Measurements from ENCODE around the gene SAMD7.
A peak's percentile ranks its signal among the peaks of the same experiment; 100 is the strongest.

Gene SAMD7

DNA sequence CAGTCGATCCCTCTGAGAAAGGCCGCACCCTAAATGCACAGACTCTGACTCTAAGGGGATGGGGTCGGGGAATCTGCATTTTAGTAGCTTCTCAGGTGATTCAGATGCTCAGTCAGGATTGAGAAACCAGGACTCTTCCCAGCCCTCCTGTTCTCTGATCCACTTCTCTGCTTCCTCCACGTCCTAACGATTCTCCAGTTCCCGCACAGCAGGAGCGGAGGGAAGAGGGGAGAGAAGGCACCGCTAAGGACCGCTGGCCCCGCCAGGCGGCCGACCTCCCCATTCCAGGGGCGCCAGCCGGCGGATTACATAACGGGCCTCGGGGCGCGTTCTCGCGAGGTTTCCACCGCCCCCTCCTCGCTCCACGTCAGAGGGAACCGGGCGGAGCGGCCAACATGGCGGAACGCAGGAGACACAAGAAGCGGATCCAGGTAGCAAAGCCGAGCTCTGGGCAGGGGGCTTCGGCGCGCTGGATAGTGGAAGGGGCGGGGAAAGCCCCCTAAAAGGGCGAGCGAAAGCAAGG lies 55.1 kb downstream of the SAMD7 start, which contains the start of gene SEC62:
TSS of gene SEC62 (plus strand) at position 380 of the 523 bp plus-strand sequence. CDS start at position 396, 16 bp downstream.
- peak; percentile 70 for DNase-seq (ENCODE audit: low spot score)

DNA sequence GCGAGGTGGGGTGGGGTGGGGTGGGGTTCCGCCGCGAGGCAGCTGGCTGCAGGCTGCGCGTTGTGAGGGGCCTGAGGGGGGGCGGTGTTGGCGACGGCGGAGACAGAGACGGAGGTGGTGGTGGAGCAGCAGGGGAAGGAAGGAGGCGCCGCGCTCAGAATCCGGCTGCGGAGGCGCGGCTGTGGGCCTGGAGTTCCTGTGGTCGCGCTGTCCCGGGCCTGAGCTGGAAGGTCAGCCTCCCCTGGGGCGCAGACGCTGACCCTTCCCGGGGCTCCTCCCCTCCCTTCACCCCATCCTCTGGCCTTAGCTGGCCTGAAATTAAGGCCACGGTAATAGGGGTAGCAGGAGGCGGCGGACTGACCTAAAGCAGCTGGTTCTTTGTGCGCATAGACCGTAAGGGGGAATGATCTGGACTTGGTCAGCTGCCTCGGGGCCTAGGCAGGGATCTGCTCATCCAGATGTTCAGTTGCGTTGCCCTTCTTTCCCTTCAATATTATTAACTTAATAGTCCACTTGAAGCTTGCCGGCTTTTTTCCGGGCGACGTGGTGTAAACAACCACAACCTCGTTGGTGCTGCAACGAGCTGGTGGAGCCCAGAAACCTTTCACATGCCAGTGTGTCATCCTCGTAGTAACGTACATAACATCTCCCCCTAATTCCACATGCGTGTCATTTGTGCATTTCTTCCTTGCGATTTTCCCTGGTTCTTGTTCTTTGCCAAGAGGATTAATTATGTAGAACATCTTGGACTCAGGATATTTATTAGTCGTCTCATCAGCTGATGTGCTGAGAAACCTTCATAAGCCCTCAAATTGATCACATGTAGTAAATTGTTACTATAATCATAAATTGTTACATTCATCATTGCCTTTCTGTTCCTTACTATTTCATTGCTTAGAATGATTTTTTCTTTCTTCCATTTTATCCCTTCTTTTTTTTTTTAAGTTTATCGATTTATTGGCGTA lies 55.9 kb downstream of the SAMD7 start:
- DNase-seq (ENCODE audit: low spot score): peak; percentile 23

DNA sequence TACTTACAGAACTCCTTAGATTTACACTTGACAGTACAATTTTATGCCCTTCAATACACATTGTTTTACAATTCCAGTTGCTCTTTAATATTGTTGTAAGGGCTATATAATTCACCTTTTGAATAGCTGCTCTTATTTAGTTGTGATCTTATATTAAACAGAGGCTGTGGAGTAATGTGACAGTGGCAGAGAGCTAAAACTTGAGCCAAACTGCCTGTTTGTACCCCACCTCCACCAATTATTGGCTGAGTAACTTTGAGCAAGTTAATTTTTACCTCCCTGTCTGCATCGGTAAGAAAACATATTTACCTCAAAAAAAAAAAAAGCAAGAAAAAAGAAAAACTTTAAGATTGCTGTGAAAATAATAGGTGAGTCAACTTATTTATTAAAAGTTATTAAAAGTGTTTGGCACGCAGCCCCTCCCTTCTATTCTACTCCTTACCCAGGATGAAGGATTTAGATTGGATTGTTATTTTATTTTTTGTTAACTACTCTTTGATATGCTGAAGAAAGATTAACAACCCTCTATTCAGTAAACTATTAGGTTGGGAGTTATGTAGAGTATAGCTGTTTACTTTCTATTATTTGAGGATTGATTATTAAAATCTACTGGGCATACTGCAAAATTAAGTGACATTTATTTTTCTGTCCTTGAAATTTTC lies 57.0 kb downstream of the SAMD7 start:
- no peak for DNase-seq (ENCODE audit: low spot score)

DNA sequence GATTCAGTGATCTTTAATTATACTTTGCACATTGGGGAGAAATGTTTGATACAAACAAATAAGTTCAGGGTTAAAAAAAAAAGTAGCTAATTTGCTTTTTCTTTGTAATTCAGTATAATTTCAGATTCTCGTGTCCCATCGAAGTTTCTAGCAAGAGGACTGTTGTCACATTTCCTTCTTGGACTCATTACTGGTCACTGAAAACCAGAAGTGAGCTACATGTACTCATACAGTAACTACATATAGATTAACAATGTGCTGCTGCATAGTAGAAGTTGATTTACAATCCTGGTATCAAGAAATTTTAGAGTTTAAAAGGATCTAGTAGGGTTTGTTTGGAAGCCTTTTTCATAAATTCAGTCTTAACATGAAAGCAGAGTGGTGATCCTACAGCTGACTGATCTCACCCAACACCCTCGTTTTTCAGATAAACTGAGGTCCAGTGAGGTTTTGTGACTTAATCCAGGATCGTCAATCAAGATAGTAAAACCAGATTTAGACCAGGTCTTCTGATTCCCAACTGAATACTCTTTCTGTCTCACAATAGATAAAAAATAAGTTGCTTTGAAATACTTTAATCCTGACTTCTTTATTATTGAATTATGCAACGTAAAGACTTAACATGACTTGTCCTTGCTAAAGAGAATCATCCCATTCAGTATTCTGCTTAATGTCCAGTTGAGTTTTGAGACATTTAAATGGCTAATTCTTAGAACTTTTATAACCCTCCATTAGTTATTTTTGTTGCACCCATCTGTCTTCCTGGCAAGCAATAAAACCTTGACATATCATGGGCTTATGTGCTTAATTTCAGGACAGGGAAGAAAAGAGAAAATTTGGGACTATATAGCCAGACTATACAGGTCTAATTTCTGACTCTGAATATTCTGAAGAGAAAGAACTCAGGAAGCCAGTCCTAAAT lies 58.1 kb downstream of the SAMD7 start:
- DNase-seq (ENCODE audit: low spot score): no peak

DNA sequence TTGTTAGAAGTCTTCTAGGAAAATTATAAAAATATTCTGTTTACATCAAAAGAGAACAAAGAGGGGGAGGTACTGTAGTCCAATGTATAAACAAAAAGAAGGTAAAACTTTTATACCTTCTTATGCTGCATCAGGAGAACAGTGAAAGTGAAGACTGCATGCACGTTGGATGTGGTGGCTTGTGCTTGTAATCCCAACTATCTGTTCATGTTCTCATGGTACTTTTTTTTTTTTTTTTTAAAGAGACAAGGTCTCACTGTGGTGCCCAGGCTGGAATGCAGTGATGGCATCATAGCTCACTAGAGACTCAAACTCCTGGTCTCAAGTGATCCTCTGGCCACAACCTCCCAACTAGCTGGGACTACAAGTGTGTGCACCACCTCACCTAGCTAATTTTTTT lies 59.5 kb downstream of the SAMD7 start:
- no peak for DNase-seq (ENCODE audit: low spot score)

DNA sequence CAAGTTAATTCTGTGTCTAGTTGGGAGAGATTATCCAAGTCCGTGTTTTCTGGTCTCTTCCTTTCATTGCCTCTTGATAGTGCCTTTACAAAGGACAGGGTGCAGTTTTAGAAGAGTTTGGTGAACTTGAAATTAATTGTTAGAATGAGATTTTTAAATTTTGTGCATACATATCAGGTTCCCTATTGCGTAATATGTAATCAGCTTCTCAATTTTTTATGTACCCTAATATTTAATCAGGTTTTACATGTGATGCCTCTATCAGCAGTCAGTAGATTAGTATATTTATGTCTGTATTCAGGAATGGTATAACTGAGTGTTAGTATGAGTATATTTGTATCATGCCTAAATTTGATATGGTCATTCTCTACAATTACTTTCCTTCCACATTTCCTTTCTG lies 60.1 kb downstream of the SAMD7 start:
- no peak for DNase-seq (ENCODE audit: low spot score)

DNA sequence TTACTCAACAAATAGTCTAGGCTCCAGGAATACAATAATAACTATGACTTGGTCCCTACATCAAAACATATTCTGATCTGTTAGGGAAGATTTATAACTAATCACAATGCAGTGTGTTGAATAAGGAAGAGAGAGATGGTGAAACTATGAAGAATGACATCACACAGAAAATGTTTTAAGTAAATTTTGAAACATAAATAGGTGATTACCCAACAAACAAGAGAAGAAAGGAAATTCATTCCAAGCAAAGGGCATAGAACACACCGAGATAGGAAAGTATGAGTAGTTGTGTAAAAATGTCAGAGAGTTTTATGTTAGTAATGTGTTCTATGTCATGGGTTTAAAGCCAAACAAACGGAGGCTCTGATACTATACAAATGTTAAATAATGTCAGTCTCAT lies 68.7 kb downstream of the SAMD7 start:
- no peak for DNase-seq (ENCODE audit: low spot score)

DNA sequence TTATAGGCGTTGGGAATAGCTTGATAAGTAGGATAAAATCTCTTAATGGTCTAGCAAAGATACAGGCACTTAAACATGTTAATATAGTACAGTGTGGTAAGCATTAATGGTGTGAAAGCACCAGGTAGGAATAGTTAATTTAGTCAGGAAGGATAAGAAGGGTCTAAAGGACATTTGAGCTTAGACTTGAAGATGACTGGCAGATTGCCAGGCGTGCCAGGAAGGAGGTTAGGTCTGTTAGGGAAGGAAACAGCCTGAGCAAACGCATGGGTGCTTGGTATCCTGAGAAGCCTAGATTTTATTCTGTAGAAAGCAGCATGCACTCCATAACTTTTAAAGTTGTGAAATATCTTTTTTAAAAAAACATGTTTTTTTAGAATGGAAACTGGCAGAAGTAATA lies 72.9 kb downstream of the SAMD7 start:
- no peak for DNase-seq (ENCODE audit: low spot score)

Data from HuH-7.5 (cell line).